NCI-H2029 treated with DMSO at 0.1 percent for 48 hours (cell line): Measurements from ENCODE around the gene TGFBR1.

Source experiments
- DNase-seq: peaks from one replicate; lab custom pipeline; 2025; lab: John Stamatoyannopoulos, UW

Gene TGFBR1

DNA sequence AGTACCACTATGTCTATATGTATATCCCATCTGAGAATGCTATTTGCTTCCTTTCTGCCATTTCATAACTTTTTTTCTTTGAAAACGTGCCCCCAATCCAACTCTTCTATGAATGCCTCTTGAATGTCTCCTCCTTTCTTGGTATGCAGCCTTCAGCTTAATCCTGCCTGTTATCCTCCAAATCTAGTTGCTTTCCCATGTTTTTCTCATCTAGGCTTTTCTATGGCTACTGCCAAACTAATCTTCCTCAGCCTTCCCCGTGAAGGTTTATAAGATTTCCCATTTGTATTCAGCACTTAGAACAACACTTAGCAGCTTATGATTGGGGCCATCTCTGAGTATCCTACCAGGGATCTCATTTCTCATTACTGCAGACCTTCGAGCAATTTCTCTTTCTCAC is 2.5 kb downstream of the TGFBR1 start:
- DNase-seq, result no peak

DNA sequence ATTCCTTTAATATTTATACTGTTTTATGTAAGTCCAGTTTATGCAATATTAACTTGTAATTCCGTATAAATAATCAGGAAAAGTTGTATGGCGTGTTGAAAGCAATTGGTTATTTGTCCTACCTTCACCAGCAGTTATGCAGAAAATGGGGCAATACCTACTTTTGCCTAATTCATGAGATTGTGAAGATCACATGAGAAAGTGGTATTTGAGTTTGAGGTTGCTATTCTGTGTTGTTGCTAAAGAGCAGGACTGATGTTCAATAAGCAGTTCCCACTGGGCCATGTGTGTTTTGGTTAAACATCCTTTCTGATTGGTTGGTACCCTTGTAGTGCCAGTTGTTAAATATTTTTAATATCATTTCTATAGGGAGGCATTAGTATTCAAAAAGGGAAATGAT is 3.2 kb downstream of the TGFBR1 start:
- DNase-seq, result no peak

DNA sequence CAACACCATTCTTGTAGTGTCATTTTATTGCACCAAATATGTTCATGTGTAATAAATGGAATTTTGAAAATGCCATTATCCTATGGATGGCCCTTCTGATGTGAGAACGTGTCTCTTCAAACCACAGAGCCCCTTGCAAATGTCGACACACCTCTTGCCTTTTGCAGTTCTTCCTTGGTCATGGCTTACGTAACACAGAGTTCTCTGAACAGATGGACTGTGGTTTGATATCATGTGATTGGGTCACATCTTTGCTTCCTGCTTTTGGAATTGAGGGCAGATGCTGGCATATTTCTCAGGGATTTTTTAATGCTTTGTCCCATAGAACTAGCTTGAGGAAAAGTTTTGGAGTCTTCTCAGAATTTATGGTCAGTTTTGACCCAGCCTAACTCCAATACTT is 4.6 kb downstream of the TGFBR1 start:
- no peak for DNase-seq

DNA sequence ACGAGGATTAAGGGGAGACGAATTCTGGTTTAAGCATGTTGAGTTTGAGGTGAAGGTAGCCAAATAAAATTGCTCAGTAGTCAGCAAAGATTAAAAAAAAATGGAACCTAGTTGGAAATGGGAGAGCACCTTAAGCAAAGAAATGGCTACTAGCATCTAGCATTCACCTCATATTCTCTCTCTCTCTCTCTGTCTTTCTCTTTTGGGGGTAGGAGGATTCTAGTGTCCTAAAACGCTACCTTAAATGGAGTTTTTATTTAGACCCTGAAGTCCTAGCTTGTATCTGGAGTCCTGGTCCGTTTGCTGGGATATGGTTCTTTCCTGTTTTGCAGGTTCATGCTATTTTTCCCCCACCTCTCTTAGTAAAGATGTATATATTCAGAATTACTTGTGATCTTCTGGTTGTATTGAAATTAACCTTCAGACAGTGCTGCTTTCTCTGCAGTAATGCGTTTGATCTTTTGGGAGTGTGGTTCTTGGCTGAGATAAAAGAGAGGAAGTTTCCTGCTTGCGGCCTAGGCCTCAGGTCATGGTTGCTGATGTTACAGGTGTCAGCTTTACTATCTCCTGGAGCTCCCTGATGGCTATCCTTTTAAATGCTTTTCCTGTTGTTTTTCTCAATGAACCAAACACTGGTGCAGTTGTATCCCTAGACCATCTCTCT is 8.0 kb downstream of the TGFBR1 start:
- no peak for DNase-seq

DNA sequence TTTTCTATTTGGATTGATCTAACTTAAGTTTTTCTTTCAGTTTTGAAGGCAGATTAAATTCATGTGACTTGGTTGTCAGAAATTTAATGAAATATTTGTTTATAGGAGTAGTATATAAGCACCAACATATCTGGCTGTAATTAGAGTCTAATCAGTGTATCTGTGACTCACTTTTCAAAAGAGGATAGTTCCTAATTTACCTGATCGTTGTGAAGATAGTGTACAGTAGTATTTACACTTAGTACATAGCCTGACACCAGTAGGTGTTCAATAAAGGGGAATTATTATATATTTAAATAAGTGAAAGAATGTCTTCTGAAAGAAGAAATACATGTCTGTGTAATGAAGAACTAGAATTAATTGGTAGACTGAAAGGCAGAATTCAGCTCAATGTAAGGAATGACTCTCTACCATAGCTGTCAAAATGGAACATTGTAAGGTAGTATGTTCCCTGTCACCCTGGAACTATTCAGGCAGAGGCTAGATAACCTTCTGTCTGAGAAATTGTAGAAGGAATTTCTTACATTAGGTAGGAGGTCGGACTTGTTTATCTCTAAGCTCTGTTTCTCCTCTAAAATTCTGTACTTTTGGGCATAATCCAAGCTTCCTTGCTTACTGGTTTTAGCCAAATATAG is 8.6 kb downstream of the TGFBR1 start:
- no peak for DNase-seq

DNA sequence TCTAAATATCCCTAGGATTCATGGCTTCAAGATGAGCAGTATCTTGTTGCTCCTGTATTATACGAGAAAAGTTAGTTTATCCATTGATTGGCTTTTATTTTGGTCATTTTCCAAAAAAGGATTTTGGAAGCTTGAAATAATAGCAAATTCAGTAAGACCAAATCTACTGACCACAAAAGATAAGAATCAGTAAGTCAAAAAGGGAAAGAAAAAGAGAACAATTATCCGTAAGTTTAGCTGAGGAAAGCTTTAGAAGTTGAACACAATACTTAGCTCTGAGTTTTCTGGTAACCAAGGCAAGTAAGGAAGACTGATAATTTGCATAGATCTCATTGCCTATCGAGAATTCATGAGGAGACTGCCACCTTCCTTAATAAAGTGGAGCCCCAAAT is 9.1 kb downstream of the TGFBR1 start:
- DNase-seq, result no peak

DNA sequence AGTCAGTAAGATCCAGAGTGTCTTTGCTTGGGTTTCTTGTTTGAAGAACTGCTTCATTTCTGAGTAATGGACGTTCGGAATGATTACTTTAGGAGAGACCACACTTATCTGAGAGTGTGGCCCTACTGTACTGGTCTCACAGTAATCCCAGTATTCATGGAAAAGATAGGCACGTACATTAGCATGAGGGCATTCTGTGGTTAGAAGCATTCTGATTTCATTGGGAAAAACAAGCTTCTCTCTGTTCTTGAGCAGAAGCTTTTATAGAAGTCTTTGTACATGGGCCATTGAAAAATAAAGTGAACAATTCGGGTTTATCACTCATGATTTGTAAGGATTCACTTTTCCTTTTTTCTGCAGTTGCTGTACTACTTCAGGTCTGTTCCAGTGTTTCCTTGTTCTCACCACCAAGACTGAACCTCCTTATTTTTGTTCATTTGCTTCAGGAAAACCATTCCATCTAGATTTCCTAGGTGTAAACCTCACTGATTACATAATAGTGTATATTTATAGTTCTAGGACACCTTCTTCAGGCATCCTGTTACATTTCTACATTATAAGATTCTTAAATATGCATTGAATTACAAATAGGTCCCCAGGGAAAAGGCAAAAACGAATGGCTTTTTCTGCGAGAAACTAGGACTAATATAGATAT is 10.1 kb downstream of the TGFBR1 start:
- DNase-seq, result no peak

DNA sequence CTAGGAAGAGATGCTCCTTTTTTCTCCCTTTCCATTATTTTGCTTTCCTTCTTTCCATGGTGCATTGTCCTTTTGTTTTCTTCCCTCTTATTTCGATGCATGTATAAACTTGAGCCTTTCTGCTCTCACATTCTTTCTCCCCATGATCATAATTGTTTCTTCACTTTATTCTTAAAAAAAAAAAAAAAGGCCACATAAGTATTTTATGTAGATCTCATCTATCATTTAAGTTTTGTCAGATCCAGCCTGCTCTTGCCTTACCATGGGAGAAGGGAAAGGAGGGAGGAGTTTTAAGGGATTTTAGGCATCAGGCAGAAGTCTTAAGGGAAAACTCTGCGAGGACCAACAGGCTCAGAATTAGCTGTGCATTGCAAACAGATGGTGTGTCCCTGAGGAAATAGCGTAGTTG is 11.1 kb downstream of the TGFBR1 start:
- no peak for DNase-seq

DNA sequence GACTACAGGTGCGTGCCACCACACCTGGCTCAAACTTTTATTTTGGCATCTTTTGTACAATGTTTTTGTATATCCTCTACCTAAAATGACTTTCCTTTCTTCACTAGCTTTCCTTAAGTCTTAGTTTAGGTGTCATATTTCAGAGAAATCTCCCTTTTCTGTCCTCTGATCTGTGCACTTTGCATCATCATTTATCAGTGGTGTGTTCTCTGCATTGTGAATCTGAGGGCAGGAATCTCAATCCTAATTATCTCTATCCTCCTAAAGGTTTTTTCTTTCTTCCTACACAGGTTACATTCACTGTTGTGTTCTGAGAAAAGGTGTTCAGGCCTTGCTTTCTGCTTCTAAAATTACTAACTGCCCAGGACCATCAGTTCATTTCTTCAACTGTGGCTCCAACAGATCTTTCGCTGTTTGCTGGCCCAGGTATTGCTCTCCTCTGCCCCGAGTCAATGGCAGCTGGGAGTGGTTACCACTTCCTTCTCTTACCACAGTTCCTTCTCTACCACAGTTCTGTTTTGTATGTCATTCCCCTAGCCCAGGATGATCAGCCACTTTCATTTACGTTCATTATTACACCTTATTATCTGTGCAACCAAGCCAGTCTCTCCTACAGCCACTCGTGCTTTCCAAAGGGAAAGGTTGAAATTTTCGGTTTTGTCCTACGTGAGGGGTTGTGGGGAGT is 14.0 kb downstream of the TGFBR1 start:
- no peak for DNase-seq

DNA sequence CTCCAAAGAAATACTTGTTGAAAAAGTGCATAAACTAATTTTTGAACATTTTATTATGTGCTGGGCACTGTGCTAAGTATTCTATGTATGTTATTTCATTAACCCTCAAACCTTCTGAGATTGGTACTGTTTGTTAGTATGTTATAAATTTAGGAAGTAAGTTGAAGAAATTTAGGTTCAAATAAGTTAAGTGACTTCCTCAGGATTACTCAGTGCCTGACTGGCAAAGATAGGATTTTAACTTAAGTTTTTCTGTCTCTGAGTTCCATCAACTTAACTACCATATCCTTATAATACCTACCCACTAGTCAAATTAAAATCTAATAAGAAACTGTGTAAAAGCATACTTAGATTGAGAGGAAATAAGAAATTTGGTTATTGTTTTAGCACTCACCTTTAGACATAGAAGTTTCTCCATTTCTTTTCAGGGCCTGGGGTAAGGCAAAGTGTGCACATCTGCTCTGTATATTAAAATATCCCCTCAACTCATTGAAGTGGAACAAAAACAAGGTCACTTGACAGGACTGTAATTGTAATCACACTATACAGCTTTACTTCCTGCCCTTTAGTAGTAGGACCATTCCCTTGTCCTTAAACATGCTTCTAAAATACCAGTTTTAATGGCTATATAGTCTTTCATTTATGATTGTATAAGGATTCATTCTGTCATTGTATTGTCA is 15.2 kb downstream of the TGFBR1 start:
- no peak for DNase-seq

DNA sequence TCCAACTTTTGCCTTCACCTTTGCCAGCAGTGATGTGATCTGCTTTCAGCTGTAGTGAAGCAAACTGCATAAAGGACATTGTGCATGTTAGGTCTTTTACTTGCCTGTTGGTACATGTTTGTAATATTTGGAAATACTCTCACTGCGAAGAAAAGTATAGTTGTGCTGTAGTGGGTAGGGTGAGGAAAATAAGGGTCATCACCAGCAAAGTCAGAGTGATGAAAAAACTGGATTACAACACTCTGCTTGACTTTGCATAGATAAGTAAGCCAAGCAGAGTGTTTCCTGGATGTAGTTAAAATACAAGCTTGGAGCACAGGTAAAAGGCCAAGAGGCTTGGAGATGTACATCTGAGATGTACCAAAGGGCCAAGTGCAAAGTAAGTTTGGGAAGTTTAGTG is 16.7 kb downstream of the TGFBR1 start:
- DNase-seq, result no peak

DNA sequence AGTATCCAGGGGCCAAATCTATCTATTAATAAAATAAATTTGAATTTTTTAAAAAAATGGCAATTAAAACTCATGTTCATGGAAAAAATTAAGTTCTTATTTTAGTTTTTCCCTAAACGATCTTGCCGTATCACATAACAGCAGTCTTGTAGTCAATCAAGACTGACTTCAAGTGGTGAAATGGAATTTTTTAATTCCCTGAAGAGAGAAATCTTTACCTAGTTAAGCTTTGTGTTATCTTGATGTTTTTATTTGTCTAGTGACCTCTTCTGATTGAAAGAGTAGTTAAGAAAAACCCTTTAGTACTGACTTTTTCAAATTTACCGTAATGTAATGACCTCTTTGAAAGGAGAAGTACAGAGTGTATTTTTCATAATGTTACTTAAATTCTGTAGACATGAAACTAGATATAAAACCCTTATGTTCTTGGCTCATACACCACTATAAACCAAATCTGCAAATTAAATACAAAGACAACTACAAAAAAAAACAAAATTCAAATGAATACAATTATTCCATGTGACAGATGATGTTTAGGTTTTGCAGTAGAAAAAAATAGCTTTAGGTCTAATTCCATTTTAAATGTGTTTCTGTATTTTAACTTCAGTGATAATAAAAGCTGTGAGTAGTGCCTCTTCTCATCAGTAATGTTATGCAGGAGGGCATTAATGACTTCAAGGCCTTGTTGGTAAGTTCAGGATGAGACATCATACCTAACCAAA is 19.8 kb downstream of the TGFBR1 start:
- DNase-seq, result no peak

DNA sequence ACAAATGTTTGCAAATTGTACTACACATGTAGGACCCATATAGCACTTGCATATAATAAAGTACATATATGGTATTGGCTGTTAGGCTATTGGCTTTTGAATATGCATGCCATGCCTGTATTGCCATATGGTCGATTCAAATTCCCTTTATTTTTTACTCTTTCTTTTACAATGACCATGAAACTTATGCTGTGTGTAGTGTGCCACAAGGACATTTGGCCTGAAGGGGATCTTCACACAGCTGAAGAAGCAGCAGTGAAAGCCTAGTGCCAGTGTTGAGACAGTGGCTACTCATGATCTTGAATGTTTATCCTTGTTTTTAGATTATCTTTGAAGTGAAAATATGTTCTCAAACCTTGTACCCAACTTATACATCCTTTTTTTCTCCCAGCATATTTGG is 20.5 kb downstream of the TGFBR1 start:
- DNase-seq, result no peak

DNA sequence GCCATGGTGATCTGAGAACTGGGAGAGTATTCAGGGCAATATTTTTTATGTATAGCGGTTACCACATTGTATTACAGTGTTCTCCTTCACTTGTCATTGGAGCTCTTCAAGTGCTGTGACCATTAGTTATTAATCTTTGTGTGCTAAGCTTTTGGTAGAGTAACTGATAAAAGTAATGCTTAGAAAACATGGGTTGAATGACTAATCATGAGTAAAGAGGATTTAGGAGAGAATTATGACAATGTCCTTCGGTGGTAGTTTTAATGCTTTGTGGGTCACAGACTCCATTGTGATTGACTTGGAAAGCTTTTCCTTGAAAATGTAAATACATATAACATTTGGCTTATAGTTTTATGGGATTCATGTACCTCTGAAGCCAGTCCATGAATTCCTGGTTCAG is 21.4 kb downstream of the TGFBR1 start:
- DNase-seq, result no peak

DNA sequence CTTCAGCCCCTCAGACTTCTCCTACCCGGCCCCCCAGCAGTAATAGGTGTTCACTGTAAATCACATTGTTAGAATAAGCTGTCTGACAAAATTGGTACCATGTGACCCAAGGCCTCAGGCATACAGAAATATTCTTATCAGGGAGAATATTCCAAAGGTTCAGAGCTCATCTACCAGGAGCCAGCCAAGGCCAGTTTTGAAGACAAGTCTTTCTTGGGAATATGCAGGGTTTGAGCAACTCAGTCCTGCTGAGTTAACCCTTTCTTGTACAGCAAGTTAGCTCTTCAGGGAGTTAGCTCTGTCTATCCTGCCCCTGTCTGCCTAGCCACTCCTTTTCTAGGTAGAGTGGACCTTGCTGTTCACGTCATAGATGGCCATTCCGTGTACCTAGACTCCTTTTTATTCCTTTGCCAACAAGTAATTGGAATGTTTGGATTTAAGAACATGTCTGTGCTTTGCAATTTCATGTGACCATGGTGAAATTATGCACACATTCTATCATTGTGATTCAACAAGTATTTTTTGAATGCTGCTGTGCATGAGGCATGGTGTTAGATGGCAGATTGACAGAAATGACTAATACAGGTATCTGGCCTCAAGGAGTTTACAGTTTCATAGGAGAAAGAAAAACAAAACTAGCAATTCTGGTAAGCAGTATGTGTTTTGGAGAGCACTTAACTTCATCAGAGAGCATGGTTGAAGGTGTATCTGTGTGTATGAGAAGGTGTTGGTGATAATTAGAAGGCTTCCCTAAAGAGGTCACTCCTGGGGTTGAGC is 22.6 kb downstream of the TGFBR1 start:
- no peak for DNase-seq

DNA sequence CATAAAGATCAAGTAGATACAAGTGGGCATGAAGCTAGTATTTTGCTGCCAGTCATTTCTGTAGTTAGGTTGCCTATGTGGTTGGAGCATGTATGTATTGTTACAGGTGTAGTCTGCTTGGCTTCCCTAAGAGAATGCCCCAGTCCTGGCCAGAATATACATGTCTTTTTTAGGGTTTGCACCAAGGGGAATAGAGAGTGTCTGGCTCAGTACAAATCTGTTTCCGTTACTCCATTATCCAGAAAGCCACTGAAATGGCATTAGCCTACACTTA is 23.2 kb downstream of the TGFBR1 start:
- no peak for DNase-seq

DNA sequence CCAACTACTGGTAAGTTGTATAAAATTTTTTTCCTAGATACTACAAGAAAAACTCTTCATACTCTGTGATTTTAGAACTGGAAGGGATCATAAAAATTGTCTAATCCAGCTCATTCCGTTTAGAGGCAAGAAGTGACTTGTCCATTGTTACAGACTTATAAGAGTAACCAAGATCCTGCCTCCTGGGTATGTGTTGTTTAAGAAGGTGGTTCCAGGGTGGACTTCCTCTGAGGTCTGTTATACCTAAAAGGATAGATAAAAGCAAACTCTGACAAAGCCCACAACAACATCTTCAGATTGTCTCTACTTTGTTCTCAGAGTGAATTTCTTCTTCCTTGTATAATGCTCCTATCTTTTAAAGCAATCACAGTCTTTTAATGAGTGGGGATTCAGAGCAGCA is 24.2 kb downstream of the TGFBR1 start:
- no peak for DNase-seq

DNA sequence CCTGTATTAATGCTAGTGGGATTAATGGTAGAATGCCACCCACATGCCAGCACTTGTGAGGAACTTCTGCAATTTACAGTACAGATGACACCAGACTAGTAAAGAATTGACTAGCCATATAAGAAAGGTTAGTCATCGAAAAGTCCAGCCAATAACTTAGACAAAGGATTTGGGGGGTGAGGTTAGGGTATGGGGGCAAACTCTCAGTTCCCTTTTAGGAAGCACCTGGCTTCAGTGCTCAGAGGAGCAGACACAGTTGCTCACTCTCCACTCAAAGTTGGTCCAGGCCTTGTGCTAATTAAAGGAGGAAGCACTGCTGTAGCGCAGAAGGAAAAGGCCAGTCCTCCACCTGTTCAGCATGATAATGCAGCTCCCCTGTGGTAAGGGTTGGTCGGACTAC is 25.2 kb downstream of the TGFBR1 start:
- DNase-seq, result no peak

DNA sequence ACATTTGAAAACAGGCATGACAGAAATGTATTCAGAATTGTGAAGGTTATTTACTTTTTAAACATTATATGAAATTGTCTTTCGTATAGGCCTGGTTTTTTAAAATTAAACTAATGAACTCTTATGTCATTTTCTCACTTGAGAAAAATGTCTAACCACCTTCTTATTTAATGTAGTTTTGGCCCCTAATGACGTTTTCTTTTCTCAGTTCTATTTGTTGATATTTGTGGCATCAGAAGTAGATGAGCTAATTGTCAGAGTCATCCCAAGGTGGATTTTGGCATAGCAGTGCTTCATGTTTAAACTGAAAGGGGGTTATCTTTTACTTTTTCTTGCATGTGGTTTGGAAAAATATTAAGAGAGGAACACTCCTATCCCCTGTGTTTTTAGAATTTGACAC is 28.2 kb downstream of the TGFBR1 start:
- no peak for DNase-seq

DNA sequence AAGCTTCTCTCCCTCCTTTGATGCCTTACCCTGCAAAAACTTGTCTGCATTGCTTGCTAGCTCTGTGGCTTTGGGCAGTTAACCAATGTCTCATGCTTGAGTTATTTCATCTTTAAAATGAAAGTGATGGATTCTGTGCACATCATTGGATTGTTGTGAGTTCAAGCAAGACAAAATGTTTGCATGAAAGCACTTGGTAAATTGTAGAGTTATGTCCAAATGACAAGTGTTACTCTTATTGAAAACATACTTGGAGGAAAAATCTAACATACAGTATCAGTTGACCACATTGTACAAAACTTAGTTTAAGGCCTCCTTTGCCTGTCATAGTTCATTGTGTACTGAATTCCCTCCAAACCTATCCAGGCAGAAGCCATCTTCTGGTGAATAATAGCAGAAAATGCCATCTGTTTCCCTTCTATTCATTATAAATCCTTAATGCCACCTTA is 30.0 kb downstream of the TGFBR1 start:
- DNase-seq, result no peak

DNA sequence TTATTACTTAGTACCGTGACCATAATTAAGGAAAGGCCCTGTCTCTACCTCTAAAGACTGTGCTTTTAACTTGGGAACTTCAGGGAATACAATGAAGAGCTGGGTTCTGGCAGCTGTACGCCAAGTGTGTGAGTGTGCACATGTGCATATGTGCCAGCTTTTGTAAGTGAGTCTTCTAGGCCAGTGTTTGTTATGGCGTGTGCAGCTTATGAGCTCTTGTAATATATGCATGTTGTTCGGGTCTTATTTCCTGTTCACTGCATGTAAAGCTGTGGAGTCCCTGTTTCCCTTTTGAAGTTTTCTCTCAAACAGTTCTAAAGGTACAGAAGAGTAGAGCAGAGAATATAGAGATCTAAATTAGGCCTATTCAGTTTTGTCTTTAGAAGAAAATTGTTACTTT is 30.5 kb downstream of the TGFBR1 start:
- DNase-seq, result no peak
